Measurements from ENCODE around the gene PLCL1.

Gene PLCL1

DNA sequence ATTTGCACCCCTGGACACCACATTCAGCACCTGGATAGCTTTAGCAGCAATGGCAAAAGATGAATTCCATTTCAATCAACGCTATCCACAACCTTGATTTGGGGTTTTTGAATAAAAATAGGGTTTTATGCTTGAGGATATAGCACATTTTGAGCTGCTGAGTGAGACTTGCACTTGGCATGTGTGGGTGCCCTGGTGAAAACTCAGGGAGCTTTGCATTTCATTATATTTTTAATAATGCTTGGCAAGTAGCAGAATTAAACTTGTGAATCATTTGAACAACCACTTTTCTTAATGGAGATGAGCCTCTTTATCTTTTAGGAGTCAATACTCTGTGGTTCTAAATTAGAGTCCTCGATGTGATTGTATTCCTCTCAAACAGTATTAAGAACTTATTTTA lies 252.4 kb downstream of the PLCL1 start:
- TF ChIP-seq, protein P1, sequence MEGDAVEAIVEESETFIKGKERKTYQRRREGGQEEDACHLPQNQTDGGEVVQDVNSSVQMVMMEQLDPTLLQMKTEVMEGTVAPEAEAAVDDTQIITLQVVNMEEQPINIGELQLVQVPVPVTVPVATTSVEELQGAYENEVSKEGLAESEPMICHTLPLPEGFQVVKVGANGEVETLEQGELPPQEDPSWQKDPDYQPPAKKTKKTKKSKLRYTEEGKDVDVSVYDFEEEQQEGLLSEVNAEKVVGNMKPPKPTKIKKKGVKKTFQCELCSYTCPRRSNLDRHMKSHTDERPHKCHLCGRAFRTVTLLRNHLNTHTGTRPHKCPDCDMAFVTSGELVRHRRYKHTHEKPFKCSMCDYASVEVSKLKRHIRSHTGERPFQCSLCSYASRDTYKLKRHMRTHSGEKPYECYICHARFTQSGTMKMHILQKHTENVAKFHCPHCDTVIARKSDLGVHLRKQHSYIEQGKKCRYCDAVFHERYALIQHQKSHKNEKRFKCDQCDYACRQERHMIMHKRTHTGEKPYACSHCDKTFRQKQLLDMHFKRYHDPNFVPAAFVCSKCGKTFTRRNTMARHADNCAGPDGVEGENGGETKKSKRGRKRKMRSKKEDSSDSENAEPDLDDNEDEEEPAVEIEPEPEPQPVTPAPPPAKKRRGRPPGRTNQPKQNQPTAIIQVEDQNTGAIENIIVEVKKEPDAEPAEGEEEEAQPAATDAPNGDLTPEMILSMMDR (IDR thresholded peaks at IDR 0.05; ENCODE audit: control insufficient read depth, insufficient read depth, low read depth, low read length, missing control alignments), result no peak
- DNase-seq (ENCODE audit: low read depth), result no peak
- no peak overlapping the region for H3K4me3 ChIP-seq (ENCODE audit: control insufficient read depth, low read depth, low read length)

DNA sequence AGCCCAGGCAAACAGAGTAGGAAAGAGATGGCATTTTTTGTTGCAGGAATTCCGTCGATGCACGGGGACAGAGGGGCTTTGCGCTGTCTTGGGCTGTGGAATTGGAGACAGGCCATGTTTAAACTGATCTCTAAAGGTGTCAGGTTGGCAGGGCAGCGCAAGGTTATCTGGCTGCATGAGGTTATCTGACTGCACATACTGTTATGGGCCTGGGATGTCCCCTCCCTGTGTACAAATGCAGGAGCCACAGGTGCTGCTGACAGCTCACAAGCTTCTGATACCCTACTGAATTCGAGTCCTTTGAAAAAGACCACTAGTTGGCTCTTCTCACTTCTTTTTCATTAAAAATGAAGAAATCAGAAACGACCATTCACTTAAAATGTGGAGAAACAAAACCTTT lies 255.4 kb downstream of the PLCL1 start:
- no peak overlapping the region for H3K4me3 ChIP-seq (ENCODE audit: control insufficient read depth, low read depth, low read length)
- DNase-seq (ENCODE audit: low read depth), result no peak
- TF ChIP-seq, protein P1 (IDR thresholded peaks at IDR 0.05; ENCODE audit: control insufficient read depth, insufficient read depth, low read depth, low read length, missing control alignments), result no peak

DNA sequence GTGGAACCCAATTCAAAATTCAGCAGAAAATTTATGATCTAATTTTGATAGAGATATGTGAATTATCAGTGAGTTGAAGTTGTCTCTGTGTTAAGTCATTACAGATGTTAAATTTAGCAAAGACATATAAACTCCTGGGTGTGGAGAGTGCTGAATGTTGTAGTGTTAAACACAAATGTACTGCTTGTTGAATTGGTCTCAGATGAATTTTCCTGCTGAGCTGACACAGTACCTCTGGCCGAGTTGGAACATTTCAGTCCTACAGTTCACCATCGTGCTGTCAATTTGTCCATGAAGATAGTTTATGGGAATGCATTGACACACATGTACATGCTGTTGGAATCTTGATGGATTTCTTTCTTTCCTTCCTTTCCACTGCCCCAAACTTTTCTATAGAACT lies 255.9 kb downstream of the PLCL1 start:
- H3K4me3 ChIP-seq (ENCODE audit: control insufficient read depth, low read depth, low read length), result no peak overlapping the region
- no peak for DNase-seq (ENCODE audit: low read depth)
- TF ChIP-seq, protein P1 (IDR thresholded peaks at IDR 0.05; ENCODE audit: control insufficient read depth, insufficient read depth, low read depth, low read length, missing control alignments), result no peak

- no peak for DNase-seq (ENCODE audit: low read depth)
- H3K4me3 ChIP-seq (ENCODE audit: control insufficient read depth, low read depth, low read length), result no peak overlapping the region
- TF ChIP-seq, protein P1 (IDR thresholded peaks at IDR 0.05; ENCODE audit: control insufficient read depth, insufficient read depth, low read depth, low read length, missing control alignments), result no peak
These were observed 258.4 kb downstream of the PLCL1 start for GRCh38 chr2:198062826-198063225.

GRCh38 chr2:198063242-198063641 lies 258.8 kb downstream of the PLCL1 start:
- TF ChIP-seq, protein P1 (IDR thresholded peaks at IDR 0.05; ENCODE audit: control insufficient read depth, insufficient read depth, low read depth, low read length, missing control alignments), result no peak
- H3K4me3 ChIP-seq (ENCODE audit: control insufficient read depth, low read depth, low read length), result no peak overlapping the region
- DNase-seq (ENCODE audit: low read depth), result no peak

DNA sequence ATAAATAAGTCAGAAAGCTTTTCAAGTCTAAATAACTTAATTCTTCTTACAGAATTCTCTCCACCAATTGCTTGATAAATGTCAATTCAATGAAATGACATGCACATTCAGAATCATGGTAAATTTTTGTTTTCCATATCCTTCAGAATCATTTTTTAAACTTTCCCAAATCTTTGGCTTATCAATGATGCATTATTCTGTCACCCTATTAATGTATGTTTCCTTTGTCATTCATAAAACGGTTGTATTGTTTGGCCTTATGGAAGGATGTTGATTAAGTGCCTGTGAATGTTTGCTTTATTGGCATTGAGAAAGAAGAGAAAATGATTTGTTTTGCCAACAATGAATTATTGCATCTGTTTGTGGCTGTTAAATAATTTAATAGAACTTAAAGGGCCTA lies 260.9 kb downstream of the PLCL1 start:
- no peak overlapping the region for H3K4me3 ChIP-seq (ENCODE audit: control insufficient read depth, low read depth, low read length)
- DNase-seq (ENCODE audit: low read depth), result no peak
- TF ChIP-seq, protein P1 (IDR thresholded peaks at IDR 0.05; ENCODE audit: control insufficient read depth, insufficient read depth, low read depth, low read length, missing control alignments), result no peak

DNA sequence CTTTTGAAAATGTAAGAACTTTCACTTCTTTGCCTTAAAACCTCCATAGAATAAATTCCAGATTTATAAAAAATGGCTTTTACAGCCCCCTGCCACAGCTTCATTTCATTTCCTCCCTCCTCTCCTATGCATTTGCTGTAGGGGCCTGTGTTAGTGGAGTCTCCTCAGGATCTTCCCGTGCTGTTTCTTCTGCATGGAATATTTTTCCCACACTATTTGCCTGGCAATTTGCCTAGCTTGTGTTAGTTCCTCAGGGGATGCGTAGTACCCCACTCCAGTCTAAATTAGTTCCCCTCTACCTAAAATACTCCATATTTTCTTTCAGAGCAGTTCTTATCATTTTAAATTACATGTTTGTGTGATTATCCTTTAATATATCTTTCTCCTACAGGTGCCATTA lies 262.2 kb downstream of the PLCL1 start:
- TF ChIP-seq, protein P1 (IDR thresholded peaks at IDR 0.05; ENCODE audit: control insufficient read depth, insufficient read depth, low read depth, low read length, missing control alignments), result no peak
- DNase-seq (ENCODE audit: low read depth), result no peak
- no peak overlapping the region for H3K4me3 ChIP-seq (ENCODE audit: control insufficient read depth, low read depth, low read length)

All from AG09309 (cell line).